K562 (cell line): ENCODE data around the gene CCNY. TPM values are rescaled to one million over a fixed set of nuclear protein-coding genes. Genes with fewer than 3 reads are reported as not detected.
A peak's percentile ranks its signal among the peaks of the same experiment; 100 is the strongest.

ENCODE experiments used
- ARID4B ChIP-seq: sonication (generic); formaldehyde crosslinking; IDR thresholded peaks from 2 replicates; pipeline ENCODE4 v1.8.0; 2022; ENCODE audit warnings: mild to moderate bottlenecking, missing genetic modification reagents
- BHLHE40 ChIP-seq: IDR thresholded peaks from 2 replicates; pipeline ENCODE4 v1.6.1; 2011; ENCODE audit warnings: low read length, improper control_type of control experiment
- E2F5 ChIP-seq: sonication (generic); formaldehyde crosslinking; IDR thresholded peaks from 2 replicates; pipeline ENCODE4 v1.8.0; 2022; ENCODE audit warnings: mild to moderate bottlenecking, missing genetic modification reagents
- EHMT2 ChIP-seq: fragments of 450-650 bp; IDR thresholded peaks from 2 replicates; pipeline ENCODE4 v1.6.1; 2018; ENCODE audit warnings: antibody characterized with exemption
- ETV5 ChIP-seq: sonication (generic); formaldehyde crosslinking; IDR thresholded peaks from 2 replicates; pipeline ENCODE4 v1.4.0; 2020; ENCODE audit warnings: low read depth, mild to moderate bottlenecking, missing genetic modification reagents
- MAZ ChIP-seq, 2 experiments: fragments of 450-650 bp in 1 of 2; sonication (generic) in 1 of 2; formaldehyde crosslinking; IDR thresholded peaks in 1 of 2; conservative IDR thresholded peaks in 1 of 2; 2 replicates each; pipeline versions ENCODE4 v1.4.0 to v1.5.0; 2020; ENCODE audit warnings: mild to moderate bottlenecking in 1 of 2, missing genetic modification reagents in 1 of 2
- MITF ChIP-seq: IDR thresholded peaks from 2 replicates; pipeline ENCODE4 v1.6.1; 2014; ENCODE audit warnings: antibody characterized with exemption
- NFRKB ChIP-seq: fragments of 450-650 bp; IDR thresholded peaks from 2 replicates; pipeline ENCODE4 v1.6.1; 2016; ENCODE audit warnings: low read depth
- PRDM10 ChIP-seq: fragments of 450-650 bp; IDR thresholded peaks from 2 replicates; pipeline ENCODE4 v1.6.1; 2018; ENCODE audit not compliant: partially characterized antibody
- SAFB2 ChIP-seq: fragments of 200-400 bp; formaldehyde crosslinking; IDR thresholded peaks from 2 replicates; pipeline ENCODE4 v1.6.1; 2018; ENCODE audit warnings: borderline replicate concordance, low read length, low read depth, moderate library complexity; ENCODE audit not compliant: severe bottlenecking
- polyA plus RNA-seq, 8 experiments: library from polyadenylated mRNA; depleted of rRNA in 4 of 8; stranded (reverse) in 5 of 8; unstranded in 3 of 8; fragments of >200 nt; fragmentation: Nextera tagmentation in 2 of 8; fragmentation: Illumina TruSeq in 1 of 8; extraction: Ambion mirVana in 2 of 8; extraction: Trizol in 1 of 8; gene quantifications; 2 replicates each; pipeline versions ENCODE4 v1.2.1 to v1.2.3, GENCODE V29; 2011 to 2014; ENCODE audit warnings: inconsistent platforms in 1 of 8, missing spikeins in 1 of 8
- total RNA-seq, 7 experiments: library from RNA; depleted of rRNA in 6 of 7; stranded (reverse); fragments of >200 nt in 6 of 7; fragmentation: Illumina TruSeq in 2 of 7; extraction: Trizol in 2 of 7; gene quantifications; 2 replicates each; pipeline versions ENCODE4 v1.2.1 to v1.2.3, GENCODE V29; 2011 to 2021; ENCODE audit warnings: low replicate concordance in 1 of 7
- TF ChIP-seq, protein P1 (sequence below): fragments of 450-650 bp; IDR thresholded peaks from 2 replicates; pipeline ENCODE4 v1.7.1; 2018; ENCODE audit warnings: mild to moderate bottlenecking, low read depth; ENCODE audit not compliant: partially characterized antibody

Gene CCNY
- total and polyA plus RNA-seq, 9 of the 15 experiments (the other 6 are each of a cell fraction or from before 2014, with no cell fraction given) = 8.4 to 109 (median 38.6) TPM

GRCh38 chr10:35399414-35400009 is 63.2 kb downstream of the CCNY start (continued):
- TF ChIP-seq ETV5 (CRISPR knock-in tag) (no peak), MITF (no peak), BHLHE40 (no peak), EHMT2 (no peak), NFRKB (0 out of 2 replicates have a peak, but pooled peaks have one; percentile 21), PRDM10 (peak; percentile 69), ARID4B (CRISPR knock-in tag) (no peak; the same call in 1 of the 2 replicates), MAZ (CRISPR knock-in tag; conservative IDR thresholded peaks at IDR 0.05 in 1 of 2, IDR thresholded peaks at IDR 0.05 in 1 of 2) (peak; percentile 4 to 47; a peak in 1 of 4 replicates), E2F5 (no peak), SAFB2 (no peak)
- TF ChIP-seq, protein P1, sequence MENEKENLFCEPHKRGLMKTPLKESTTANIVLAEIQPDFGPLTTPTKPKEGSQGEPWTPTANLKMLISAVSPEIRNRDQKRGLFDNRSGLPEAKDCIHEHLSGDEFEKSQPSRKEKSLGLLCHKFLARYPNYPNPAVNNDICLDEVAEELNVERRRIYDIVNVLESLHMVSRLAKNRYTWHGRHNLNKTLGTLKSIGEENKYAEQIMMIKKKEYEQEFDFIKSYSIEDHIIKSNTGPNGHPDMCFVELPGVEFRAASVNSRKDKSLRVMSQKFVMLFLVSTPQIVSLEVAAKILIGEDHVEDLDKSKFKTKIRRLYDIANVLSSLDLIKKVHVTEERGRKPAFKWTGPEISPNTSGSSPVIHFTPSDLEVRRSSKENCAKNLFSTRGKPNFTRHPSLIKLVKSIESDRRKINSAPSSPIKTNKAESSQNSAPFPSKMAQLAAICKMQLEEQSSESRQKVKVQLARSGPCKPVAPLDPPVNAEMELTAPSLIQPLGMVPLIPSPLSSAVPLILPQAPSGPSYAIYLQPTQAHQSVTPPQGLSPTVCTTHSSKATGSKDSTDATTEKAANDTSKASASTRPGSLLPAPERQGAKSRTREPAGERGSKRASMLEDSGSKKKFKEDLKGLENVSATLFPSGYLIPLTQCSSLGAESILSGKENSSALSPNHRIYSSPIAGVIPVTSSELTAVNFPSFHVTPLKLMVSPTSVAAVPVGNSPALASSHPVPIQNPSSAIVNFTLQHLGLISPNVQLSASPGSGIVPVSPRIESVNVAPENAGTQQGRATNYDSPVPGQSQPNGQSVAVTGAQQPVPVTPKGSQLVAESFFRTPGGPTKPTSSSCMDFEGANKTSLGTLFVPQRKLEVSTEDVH = no peak
